ENCODE results near the gene MPG. TPM values are rescaled to one million over a fixed set of nuclear protein-coding genes. Genes with fewer than 3 reads are reported as not detected.

The MPG gene
- total and polyA plus RNA-seq, 2 of the 8 experiments (the other 6 are each of a cell fraction or from before 2014, with no cell fraction given), result 37.6 to 83.7 TPM

DNA sequence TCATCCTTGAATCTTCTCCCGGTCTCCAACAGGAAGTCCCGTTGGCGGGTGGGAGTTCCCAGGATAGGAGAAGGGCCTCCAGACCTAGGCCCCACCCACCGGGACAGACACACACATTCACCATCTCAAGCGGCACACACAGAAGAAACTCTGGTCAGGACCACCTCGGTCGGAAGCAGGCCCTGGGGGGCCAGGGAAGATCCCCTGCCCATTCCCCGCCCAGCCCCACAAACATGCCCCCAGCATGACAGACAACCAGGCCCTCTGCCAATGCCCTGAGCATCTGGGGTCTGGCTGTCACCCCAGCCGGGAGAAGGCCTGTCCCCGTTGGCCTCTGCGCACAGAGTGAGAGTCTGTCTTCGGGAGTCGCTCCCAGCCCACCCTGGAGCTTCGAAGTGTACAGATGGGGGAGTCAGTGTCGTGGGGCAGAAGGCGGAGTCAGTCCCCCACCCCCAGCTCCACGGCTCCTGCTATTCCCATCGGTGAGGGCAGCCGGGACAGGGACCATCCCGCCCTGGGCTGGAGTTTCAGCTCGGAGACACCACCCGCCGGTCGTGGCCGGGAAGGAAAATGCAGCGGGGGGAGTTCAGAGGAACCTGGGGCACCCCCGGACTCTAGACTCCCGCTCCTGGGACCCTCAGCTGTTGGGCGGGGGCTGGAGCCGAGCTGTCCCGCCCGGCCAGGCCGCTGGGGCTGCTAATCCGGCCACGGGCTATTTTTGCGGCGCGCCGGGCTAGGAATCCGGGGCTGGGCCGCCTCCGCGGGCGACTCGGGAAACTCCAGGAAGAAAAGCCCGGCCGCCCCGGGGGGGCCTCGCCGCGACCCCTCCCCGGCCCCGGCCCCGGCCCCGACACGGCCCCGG lies 6.3 kb upstream of the MPG start (continued):
- TF ChIP-seq SIN3A (conservative IDR thresholded peaks at IDR 0.05 in 1 of 2, IDR thresholded peaks at IDR 0.05 in 1 of 2; ENCODE audit: low read depth in 1 of 2, low read length in 2 of 2) (peak; percentile 45 to 77; a peak in 3 of 4 replicates), CREB1 (IDR thresholded peaks at IDR 0.05) (no peak), RAD21 (IDR thresholded peaks at IDR 0.05 in 1 of 2, conservative IDR thresholded peaks at IDR 0.05 in 1 of 2; ENCODE audit: low read depth in 2 of 2, low read length in 2 of 2) (no peak), RBBP5 (IDR thresholded peaks at IDR 0.05; ENCODE audit: borderline replicate concordance, low read depth, low read length) (no peak), NANOG (IDR thresholded peaks at IDR 0.05; ENCODE audit: insufficient read depth, low read depth, low read length, poor library complexity, severe bottlenecking) (no peak), TAF1 (IDR thresholded peaks at IDR 0.05; ENCODE audit: low read depth, low read length) (peak; percentile 69; the same call in 1 of the 2 replicates), CBX8 (IDR thresholded peaks at IDR 0.05; ENCODE audit: borderline replicate concordance, low read depth, low read length) (no peak), HDAC6 (IDR thresholded peaks at IDR 0.05; ENCODE audit: low read depth, low read length) (no peak), ATF3 (IDR thresholded peaks at IDR 0.05; ENCODE audit: insufficient read depth, low read depth, low read length) (no peak), CEBPB (IDR thresholded peaks at IDR 0.05; ENCODE audit: low read depth, low read length) (no peak), GABPA (IDR thresholded peaks at IDR 0.05; ENCODE audit: borderline replicate concordance, insufficient read depth, low read length) (0 out of 2 replicates have a peak, but pooled peaks have one; percentile 6), RNF2 (IDR thresholded peaks at IDR 0.05; ENCODE audit: borderline replicate concordance, low read depth, low read length, missing control alignments, poor library complexity, severe bottlenecking) (no peak), KDM1A (IDR thresholded peaks at IDR 0.05; ENCODE audit: borderline replicate concordance, low read length) (no peak), EZH2 (IDR thresholded peaks at IDR 0.05; ENCODE audit: low read depth, low read length, severe bottlenecking) (no peak), POLR2A (IDR thresholded peaks at IDR 0.05; ENCODE audit: control extremely low read depth in 1 of 2, low read depth in 2 of 2, low read length in 2 of 2) (peak in 1 of 2 experiments; percentile 65; a peak in 1 of 3 replicates), SRF (IDR thresholded peaks at IDR 0.05; ENCODE audit: low read depth, low read length) (no peak), EP300 (IDR thresholded peaks at IDR 0.05; ENCODE audit: borderline replicate concordance in 1 of 2, low read depth in 2 of 2, low read length in 2 of 2) (no peak), CHD1 (IDR thresholded peaks at IDR 0.05; ENCODE audit: low read depth, low read length) (no peak), TEAD4 (IDR thresholded peaks at IDR 0.05; ENCODE audit: low read depth, low read length) (no peak)
- TF ChIP-seq, protein P1, sequence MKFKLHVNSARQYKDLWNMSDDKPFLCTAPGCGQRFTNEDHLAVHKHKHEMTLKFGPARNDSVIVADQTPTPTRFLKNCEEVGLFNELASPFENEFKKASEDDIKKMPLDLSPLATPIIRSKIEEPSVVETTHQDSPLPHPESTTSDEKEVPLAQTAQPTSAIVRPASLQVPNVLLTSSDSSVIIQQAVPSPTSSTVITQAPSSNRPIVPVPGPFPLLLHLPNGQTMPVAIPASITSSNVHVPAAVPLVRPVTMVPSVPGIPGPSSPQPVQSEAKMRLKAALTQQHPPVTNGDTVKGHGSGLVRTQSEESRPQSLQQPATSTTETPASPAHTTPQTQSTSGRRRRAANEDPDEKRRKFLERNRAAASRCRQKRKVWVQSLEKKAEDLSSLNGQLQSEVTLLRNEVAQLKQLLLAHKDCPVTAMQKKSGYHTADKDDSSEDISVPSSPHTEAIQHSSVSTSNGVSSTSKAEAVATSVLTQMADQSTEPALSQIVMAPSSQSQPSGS (IDR thresholded peaks at IDR 0.05; ENCODE audit: low read length), result no peak

Data from H1 (cell line).